B cell (primary cell): ENCODE data around the gene OXSR1. TPM values are rescaled to one million over a fixed set of nuclear protein-coding genes. Genes with fewer than 3 reads are reported as not detected.

Source experiments
- ATAC-seq: fragments of 200-7000 bp; cut with Tn5 transposase; one replicate; pipeline ENCODE4 v1.10.0; 2021; ENCODE audit warnings: low read depth, mild to moderate bottlenecking, moderate number of reproducible peaks, moderate library complexity
- CTCF ChIA-PET: fragments of 350-600 bp; sonication (Branson Sonifier 250); formaldehyde crosslinking; loops from one replicate; lab custom pipeline; 2021; ENCODE audit warnings: antibody characterized with exemption, inconsistent platforms; lab: Charles Lee
- POLR2A ChIA-PET: fragments of 350-600 bp; sonication (Branson Sonifier 250); formaldehyde crosslinking; loops from one replicate; lab custom pipeline; 2021; ENCODE audit warnings: antibody characterized with exemption; lab: Charles Lee
- DNase-seq: peaks from one replicate; pipeline ENCODE4 v3.0.0; 2013
- H2AFZ ChIP-seq: 2 replicates; pipeline ENCODE4 v1.6.1; 2012; ENCODE audit warnings: mild to moderate bottlenecking, low read depth, low read length; ENCODE audit not compliant: insufficient read depth, poor library complexity, severe bottlenecking
- H3K27ac ChIP-seq, 2 donors: 1 replicate in 1 of 2; 2 replicates in 1 of 2; pipeline ENCODE4 v1.5.1; 2012 to 2013; ENCODE audit warnings: low read length in 2 of 2, mild to moderate bottlenecking in 2 of 2, moderate library complexity in 1 of 2
- H3K27me3 ChIP-seq, 4 experiments: fragments of 200-600 bp in 1 of 4; sonication (generic) in 1 of 4; replicated peaks in 1 of 4; 1 replicate in 2 of 4; 2 replicates in 2 of 4; pipeline versions ENCODE4 v1.6.1 to v1.7.0; 2013 to 2016; ENCODE audit warnings: low read length in 3 of 4, mild to moderate bottlenecking in 2 of 4, mixed read lengths in 1 of 4, moderate library complexity in 1 of 4; ENCODE audit not compliant: insufficient read depth in 4 of 4, control insufficient read depth in 3 of 4; ENCODE audit errors: control extremely low read depth in 1 of 4
- H3K36me3 ChIP-seq, 2 experiments: replicated peaks in 1 of 2; 1 replicate in 1 of 2; 2 replicates in 1 of 2; pipeline versions ENCODE4 v1.6.1 to v1.7.1; 2013; ENCODE audit warnings: low read length in 1 of 2; ENCODE audit not compliant: insufficient read depth in 2 of 2, control insufficient read depth in 1 of 2; ENCODE audit errors: control extremely low read depth in 1 of 2, extremely low read depth in 1 of 2
- H3K4me1 ChIP-seq, 2 donors: fragments of 200-600 bp in 1 of 2; sonication (generic) in 1 of 2; 1 replicate in 1 of 2; 2 replicates in 1 of 2; pipeline versions ENCODE4 v1.5.1 to v1.6.1; 2013 to 2017; ENCODE audit warnings: low read length in 2 of 2; ENCODE audit not compliant: control insufficient read depth in 2 of 2, insufficient read depth in 2 of 2
- H3K4me2 ChIP-seq: replicated peaks from 2 replicates; pipeline ENCODE3; 2012; ENCODE audit warnings: mild to moderate bottlenecking, low read depth, low read length; ENCODE audit not compliant: poor library complexity, severe bottlenecking
- H3K4me3 ChIP-seq, 5 experiments: fragments of 200-600 bp in 1 of 5; sonication (generic) in 1 of 5; 1 replicate in 3 of 5; 2 replicates in 2 of 5; pipeline versions ENCODE4 v1.5.1 to v1.7.0; 2011 to 2016; ENCODE audit warnings: low read length in 4 of 5, mild to moderate bottlenecking in 4 of 5, low read depth in 2 of 5, control low read depth in 1 of 5, moderate library complexity in 1 of 5; ENCODE audit not compliant: insufficient read depth in 1 of 5; ENCODE audit errors: control extremely low read depth in 1 of 5, extremely low read depth in 1 of 5
- H3K79me2 ChIP-seq: fragments of 200-600 bp; sonication (generic); one replicate; pipeline ENCODE4 v1.6.0; 2016; ENCODE audit warnings: low read length; ENCODE audit not compliant: control insufficient read depth, insufficient read depth
- H3K9ac ChIP-seq: fragments of 200-600 bp; sonication (generic); 2 replicates; pipeline ENCODE4 v1.6.1; 2017; ENCODE audit warnings: mild to moderate bottlenecking, low read length, moderate library complexity
- H3K9me3 ChIP-seq, 3 donors: one replicate each; pipeline versions ENCODE4 v1.6.1 to v1.7.1; 2013; ENCODE audit warnings: low read length in 2 of 3; ENCODE audit not compliant: control insufficient read depth in 2 of 3, insufficient read depth in 1 of 3; ENCODE audit errors: control extremely low read depth in 1 of 3
- H4K20me1 ChIP-seq: 2 replicates; pipeline ENCODE4 v1.6.0; 2012; ENCODE audit warnings: mild to moderate bottlenecking, low read length; ENCODE audit not compliant: insufficient read depth, control insufficient read depth, poor library complexity, severe bottlenecking
- H3K27ac Mint-ChIP-seq: one replicate; pipeline ENCODE4 v1.8.0; 2021; ENCODE audit warnings: mixed read lengths
- H3K27me3 Mint-ChIP-seq: one replicate; pipeline ENCODE4 v1.8.0; 2021; ENCODE audit warnings: mixed read lengths
- H3K4me1 Mint-ChIP-seq: one replicate; pipeline ENCODE4 v1.8.0; 2021; ENCODE audit warnings: mixed read lengths
- H3K4me3 Mint-ChIP-seq: one replicate; pipeline ENCODE4 v1.8.0; 2021; ENCODE audit warnings: mixed read lengths
- H3K9me3 Mint-ChIP-seq: one replicate; pipeline ENCODE4 v1.8.0; 2022; ENCODE audit warnings: mixed read lengths; ENCODE audit not compliant: insufficient read depth
- CTCF ChIP-seq: fragments of 200-600 bp; IDR thresholded peaks from one replicate; pipeline ENCODE4 v1.8.0; 2022; ENCODE audit warnings: antibody characterized with exemption, mild to moderate bottlenecking
- EZH2 ChIP-seq: IDR thresholded peaks from 2 replicates; pipeline ENCODE4 v1.6.1; 2012; ENCODE audit warnings: borderline replicate concordance, low read depth, mild to moderate bottlenecking, moderate library complexity, low read length; ENCODE audit not compliant: insufficient read depth, poor library complexity, severe bottlenecking
- WGBS: methylation state at CpG from one replicate; pipeline ENCODE4 v1.1.5; 2013; ENCODE audit warnings: missing lambda C conversion rate; ENCODE audit not compliant: insufficient coverage; 5-methylcytosine and 5-hydroxymethylcytosine counted together
- intact Hi-C: fragments of 100-400 bp; cut with micrococcal nuclease; formaldehyde crosslinking; loops from one replicate; pipeline ENCODE4 v1.10.0; 2022
- polyA plus RNA-seq: library from polyadenylated mRNA; depleted of rRNA; stranded (reverse); fragments of >200 nt; gene quantifications from 2 replicates; pipeline ENCODE4 v1.2.3, GENCODE V29; 2012
- total RNA-seq, 2 donors: library from RNA; stranded (reverse); fragments of 120-200 nt in 1 of 2; gene quantifications; 1 replicate in 1 of 2; 2 replicates in 1 of 2; pipeline versions ENCODE4 v1.2.3 to v1.2.4, GENCODE V29; 2013 to 2022

Gene OXSR1
- total and polyA plus RNA-seq, 2 donors (not counting 1 experiment from before 2014, with no cell fraction given): 15.5 to 41.5 TPM

- intact Hi-C loops: no loop called here
- H3K9me3 Mint-ChIP-seq: no peaks in the 10 kb centered on the region
- Histone ChIP-seq H4K20me1 (no peaks in the 10 kb centered on the region), H3K9ac (no peak overlapping the region), H3K79me2 (no peaks in the 10 kb centered on the region), H3K4me2 (no peak overlapping the region), H3K36me3 (no peaks in the 10 kb centered on the region), H3K4me1 (peaks cover 11 to 24% of the 10 kb centered on the region in 2 donors), H2AFZ (no peak overlapping the region), H3K9me3 (peaks cover 0 to 1% (median 0%) of the 10 kb centered on the region in 3 donors), H3K27ac (no peak overlapping the region), H3K4me3 (no peak overlapping the region), H3K27me3 (no peaks in the 10 kb centered on the region)
- H3K27ac Mint-ChIP-seq: no peak overlapping the region
- DNase-seq: no peak
- no peak for ATAC-seq
- H3K27me3 Mint-ChIP-seq: no peaks in the 10 kb centered on the region
- CTCF ChIA-PET: interaction anchor here (2.2 kb wide), 1 partner anchor 9 kb away, joined by 9 read pairs; the partner anchor contains the start of gene OXSR1
- peaks cover 28% of the 10 kb centered on the region for H3K4me1 Mint-ChIP-seq
- no peak for TF ChIP-seq CTCF
- no peak for TF ChIP-seq EZH2
- POLR2A ChIA-PET: no interaction called here
- no peak overlapping the region for H3K4me3 Mint-ChIP-seq
- 100% methylated on average over 1 of the region's 2 CpGs for WGBS
Observed at GRCh38 chr3:38155825-38156224, 9.5 kb upstream of the OXSR1 start.

- no peaks in the 10 kb centered on the region for H3K27me3 Mint-ChIP-seq
- H3K4me2 ChIP-seq: no peak overlapping the region
- intact Hi-C loops: no loop called here
- POLR2A ChIA-PET: no interaction called here
- no peak overlapping the region for H3K27ac ChIP-seq
- no peak overlapping the region for H2AFZ ChIP-seq
- no peaks in the 10 kb centered on the region for H3K27me3 ChIP-seq
- H3K4me3 Mint-ChIP-seq: no peak overlapping the region
- no peaks in the 10 kb centered on the region for H3K36me3 ChIP-seq
- H4K20me1 ChIP-seq: no peaks in the 10 kb centered on the region
- ATAC-seq (no peak), DNase-seq (no peak)
- CTCF ChIA-PET: no interaction called here
- H3K79me2 ChIP-seq: no peaks in the 10 kb centered on the region
- TF ChIP-seq CTCF: no peak
- TF ChIP-seq EZH2: no peak
- peaks cover 17% of the 10 kb centered on the region for H3K4me1 Mint-ChIP-seq
- no peaks in the 10 kb centered on the region for H3K9me3 Mint-ChIP-seq
- H3K4me3 ChIP-seq: no peak overlapping the region
- WGBS: no CpG with 5 or more reads among the region's 2 CpGs
- H3K9ac ChIP-seq: no peak overlapping the region
- H3K27ac Mint-ChIP-seq: no peak overlapping the region
- peaks cover 11 to 14% of the 10 kb centered on the region in 2 donors for H3K4me1 ChIP-seq
- H3K9me3 ChIP-seq: no peaks in the 10 kb centered on the region
Observed at GRCh38 chr3:38157117-38157516, 8.2 kb upstream of the OXSR1 start.
